OCI-LY1 (cell line): ENCODE data around the gene PARVG.

Experiments
- H2AFZ ChIP-seq: fragments of 200-600 bp; sonication (generic), shearing (Covaris generic); 2 replicates; pipeline ENCODE4 v1.6.0; 2014; ENCODE audit warnings: antibody characterized with exemption, mild to moderate bottlenecking, low read length
- H3F3A ChIP-seq: fragments of 200-600 bp; sonication (generic), shearing (Covaris generic); 2 replicates; pipeline ENCODE4 v1.6.0; 2014; ENCODE audit warnings: mild to moderate bottlenecking, antibody characterized with exemption, low read length, moderate library complexity; ENCODE audit not compliant: insufficient read depth
- H3K27ac ChIP-seq: fragments of 200-600 bp; sonication (generic); 2 replicates; pipeline ENCODE4 v1.5.1; 2014; ENCODE audit warnings: low read length, mixed run types, mild to moderate bottlenecking, low read depth; ENCODE audit not compliant: poor library complexity, severe bottlenecking
- H3K27me3 ChIP-seq: fragments of 200-600 bp; sonication (generic); 2 replicates; pipeline ENCODE4 v1.6.0; 2014; ENCODE audit warnings: antibody characterized with exemption, mild to moderate bottlenecking, low read length, moderate library complexity; ENCODE audit not compliant: insufficient read depth
- H3K36me3 ChIP-seq: fragments of 200-600 bp; sonication (generic); 2 replicates; pipeline ENCODE4 v1.6.1; 2014; ENCODE audit warnings: mild to moderate bottlenecking, antibody characterized with exemption, low read length, moderate library complexity, mixed read lengths; ENCODE audit not compliant: insufficient read depth
- H3K4me1 ChIP-seq: fragments of 200-600 bp; sonication (generic); 2 replicates; pipeline ENCODE4 v1.5.1; 2014; ENCODE audit warnings: mild to moderate bottlenecking, low read length, moderate library complexity; ENCODE audit not compliant: insufficient read depth, severe bottlenecking
- H3K4me2 ChIP-seq: fragments of 200-600 bp; sonication (generic), shearing (Covaris generic); 2 replicates; pipeline ENCODE4 v1.6.1; 2014; ENCODE audit warnings: low read length
- H3K4me3 ChIP-seq: fragments of 200-600 bp; sonication (generic); 2 replicates; pipeline ENCODE4 v1.5.1; 2014; ENCODE audit warnings: low read length, low read depth, mild to moderate bottlenecking, mixed read lengths; ENCODE audit not compliant: poor library complexity, severe bottlenecking
- H3K79me2 ChIP-seq: fragments of 200-600 bp; shearing (Covaris generic); 2 replicates; pipeline ENCODE4 v1.6.1; 2016; ENCODE audit warnings: mixed run types, low read length, mixed read lengths; ENCODE audit not compliant: insufficient read depth
- H3K9ac ChIP-seq: fragments of 200-600 bp; sonication (generic), shearing (Covaris generic); 2 replicates; pipeline ENCODE4 v1.6.1; 2014; ENCODE audit warnings: mild to moderate bottlenecking, low read length, mixed read lengths
- H3K9me2 ChIP-seq: fragments of 200-600 bp; sonication (generic), shearing (Covaris generic); 2 replicates; pipeline ENCODE4 v1.6.1; 2014; ENCODE audit warnings: low read depth, mild to moderate bottlenecking, low read length, mixed read lengths
- H3K9me3 ChIP-seq: fragments of 200-600 bp; shearing (Covaris generic); 2 replicates; pipeline ENCODE4 v1.6.1; 2014; ENCODE audit warnings: low read length, mixed read lengths
- H4K20me1 ChIP-seq: fragments of 200-600 bp; sonication (generic), shearing (Covaris generic); 2 replicates; pipeline ENCODE4 v1.6.0; 2016; ENCODE audit warnings: mild to moderate bottlenecking, low read length; ENCODE audit not compliant: insufficient read depth
- CTCF ChIP-seq: fragments of 200-600 bp; sonication (generic), shearing (Covaris generic); IDR thresholded peaks from 2 replicates; pipeline ENCODE4 v1.5.1; 2017; ENCODE audit warnings: mild to moderate bottlenecking, antibody characterized with exemption, low read length, moderate library complexity, mixed read lengths
- EZH2 ChIP-seq: fragments of 200-600 bp; sonication (generic), shearing (Covaris generic); IDR thresholded peaks from 2 replicates; pipeline ENCODE4 v1.8.0; 2017; ENCODE audit warnings: borderline replicate concordance, mixed run types, mild to moderate bottlenecking, antibody characterized with exemption, low read length, moderate library complexity, mixed read lengths

Gene PARVG

DNA sequence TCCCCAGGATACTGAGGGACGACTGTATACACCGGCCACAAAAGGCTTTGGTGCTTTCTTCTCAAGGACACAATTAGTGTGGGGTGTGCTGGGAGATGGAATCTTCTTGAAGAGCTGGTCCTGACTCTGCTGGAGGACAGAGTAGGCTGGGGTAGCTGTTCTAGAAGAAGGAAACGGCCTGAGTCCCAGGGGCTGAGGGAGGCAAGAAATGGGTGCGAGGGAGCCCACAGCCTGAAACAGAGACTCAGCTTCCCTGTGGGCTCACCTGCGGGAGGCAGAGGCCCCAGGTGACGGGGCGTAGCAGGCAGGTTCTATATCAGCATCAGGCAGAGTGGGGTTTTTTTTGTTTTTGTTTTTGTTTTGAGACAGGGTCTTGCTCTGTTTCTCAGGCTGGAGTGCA lies 36.6 kb downstream of the PARVG start:
- Histone ChIP-seq H3K79me2 (no peaks in the 10 kb centered on the region), H3K4me2 (no peak overlapping the region), H3K4me1 (no peaks in the 10 kb centered on the region), H3K9me3 (no peaks in the 10 kb centered on the region), H3K9me2 (no peaks in the 10 kb centered on the region), H3K27me3 (no peaks in the 10 kb centered on the region), H4K20me1 (no peaks in the 10 kb centered on the region), H3K36me3 (no peaks in the 10 kb centered on the region; the same call in 1 of the 2 replicates), H3K27ac (no peak overlapping the region), H2AFZ (no peak overlapping the region), H3F3A (no peaks in the 10 kb centered on the region), H3K4me3 (no peak overlapping the region), H3K9ac (no peak overlapping the region)
- TF ChIP-seq EZH2 (no peak), CTCF (no peak)

DNA sequence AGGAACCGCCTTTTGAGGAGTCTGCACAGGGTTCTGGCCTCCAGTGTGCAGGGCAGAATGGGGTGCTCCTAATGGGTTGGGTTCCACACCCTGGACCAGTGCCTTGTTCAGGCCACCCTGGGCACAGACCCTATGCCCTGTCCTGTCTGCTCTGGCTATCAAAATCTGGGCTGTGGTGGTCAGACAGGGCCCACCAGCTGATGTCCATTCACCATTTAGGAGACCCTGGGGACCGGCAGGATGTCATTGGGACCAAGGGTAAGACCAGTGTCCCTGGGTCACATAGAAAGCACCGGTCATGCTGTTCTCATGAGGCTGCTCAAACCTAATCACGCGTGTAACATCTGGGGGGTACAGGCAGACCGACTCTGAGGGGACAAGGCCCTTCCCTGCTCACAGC lies 37.3 kb downstream of the PARVG start:
- no peak overlapping the region for H3K4me3 ChIP-seq
- no peak overlapping the region for H3K9ac ChIP-seq
- H3K27me3 ChIP-seq: no peaks in the 10 kb centered on the region
- H3F3A ChIP-seq: no peaks in the 10 kb centered on the region
- no peaks in the 10 kb centered on the region for H3K79me2 ChIP-seq
- TF ChIP-seq CTCF: no peak
- no peak for TF ChIP-seq EZH2
- H3K9me2 ChIP-seq: no peaks in the 10 kb centered on the region
- no peak overlapping the region for H3K4me2 ChIP-seq
- no peaks in the 10 kb centered on the region for H3K9me3 ChIP-seq
- no peaks in the 10 kb centered on the region; the same call in 1 of the 2 replicates for H3K36me3 ChIP-seq
- no peak overlapping the region for H2AFZ ChIP-seq
- no peaks in the 10 kb centered on the region for H4K20me1 ChIP-seq
- no peak overlapping the region for H3K27ac ChIP-seq
- no peaks in the 10 kb centered on the region for H3K4me1 ChIP-seq

- H3K9me3 ChIP-seq: no peaks in the 10 kb centered on the region
- H3F3A ChIP-seq: no peaks in the 10 kb centered on the region
- H3K27ac ChIP-seq: no peak overlapping the region
- H3K4me1 ChIP-seq: no peaks in the 10 kb centered on the region
- no peaks in the 10 kb centered on the region for H3K79me2 ChIP-seq
- no peaks in the 10 kb centered on the region for H4K20me1 ChIP-seq
- H3K9me2 ChIP-seq: no peaks in the 10 kb centered on the region
- H3K4me2 ChIP-seq: no peak overlapping the region
- H3K9ac ChIP-seq: no peak overlapping the region
- H3K4me3 ChIP-seq: no peak overlapping the region
- no peak for TF ChIP-seq CTCF
- TF ChIP-seq EZH2: no peak
- no peak overlapping the region for H2AFZ ChIP-seq
- no peaks in the 10 kb centered on the region for H3K27me3 ChIP-seq
- H3K36me3 ChIP-seq: no peaks in the 10 kb centered on the region; the same call in 1 of the 2 replicates
Measured at GRCh38 chr22:44219101-44219870, 38.6 kb downstream of the PARVG start.
